Measurements from ENCODE around the gene PER3. TPM values are rescaled to one million over a fixed set of nuclear protein-coding genes. Genes with fewer than 3 reads are reported as not detected.

The PER3 gene
- total and polyA plus RNA-seq, 7 experiments from 2014 or later, result 2.2 to 10.4 (median 4.6) TPM

DNA sequence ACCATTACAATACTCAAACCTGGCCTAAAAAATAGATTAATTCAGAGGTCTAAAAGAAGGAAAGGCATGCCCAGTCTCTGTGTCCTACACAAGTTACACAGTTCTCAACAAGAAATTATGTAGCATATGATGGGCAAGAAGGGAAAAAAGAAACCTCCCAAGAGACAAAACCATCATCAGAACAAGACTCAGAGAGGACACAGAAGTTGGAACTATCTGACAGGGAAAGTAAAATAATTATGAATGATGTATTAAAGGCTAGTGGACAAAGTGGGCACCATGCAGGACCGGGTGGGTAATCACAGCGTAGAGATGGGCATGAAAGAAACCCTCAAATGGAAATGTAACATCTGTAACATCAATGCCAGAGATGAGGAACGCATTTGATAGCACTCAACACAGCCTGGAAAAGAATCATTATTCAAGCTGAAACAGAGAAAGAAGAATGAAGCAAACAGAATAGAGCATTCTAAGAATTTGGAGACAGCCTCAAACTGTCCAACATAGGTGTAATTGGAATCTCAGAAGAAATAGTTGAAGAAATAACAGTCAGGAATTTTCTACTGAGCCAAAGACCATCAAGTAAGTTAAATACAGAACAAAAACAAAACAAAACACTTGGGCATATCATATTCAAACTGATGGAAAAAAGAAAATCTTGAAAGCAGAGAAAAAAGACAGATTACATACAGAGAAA lies 29.7 kb downstream of the PER3 start:
- peaks cover 0 to 27% (median 0%) of the 10 kb centered on the region in 3 experiments for H3K36me3 ChIP-seq (ENCODE audit: control insufficient read depth in 2 of 3, insufficient read depth in 3 of 3, low read length in 3 of 3)
- no peaks in the 10 kb centered on the region for H3K27me3 ChIP-seq (ENCODE audit: control insufficient read depth in 2 of 2, insufficient read depth in 2 of 2, low read length in 2 of 2)
- intact Hi-C loops (cut with micrococcal nuclease), result no loop called here
- ATAC-seq, result no peak
- no peak overlapping the region for H3K27ac ChIP-seq (ENCODE audit: low read depth, low read length)
- H3K27me3 Mint-ChIP-seq, result no peaks in the 10 kb centered on the region
- CTCF ChIA-PET, result no interaction called here
- H3K36me3 Mint-ChIP-seq, result peaks cover 14 to 52% (median 36%) of the 10 kb centered on the region in 5 donors
- peaks cover 0 to 10% (median 0%) of the 10 kb centered on the region in 3 experiments for H3K9me3 ChIP-seq (ENCODE audit: control insufficient read depth in 2 of 3, low read length in 3 of 3)
- no peak overlapping the region for H3K4me3 Mint-ChIP-seq
- no peak overlapping the region for H3K27ac Mint-ChIP-seq
- no peaks in the 10 kb centered on the region for H3K4me1 Mint-ChIP-seq
- H3K4me3 ChIP-seq (ENCODE audit: low read length), result no peak overlapping the region
- no peak for DNase-seq
- H3K9me3 Mint-ChIP-seq, result peaks cover 8 to 24% (median 15%) of the 10 kb centered on the region in 11 donors
- POLR2A ChIA-PET, result no interaction called here
- H3K4me1 ChIP-seq (ENCODE audit: control insufficient read depth in 2 of 2, insufficient read depth in 2 of 2, low read length in 2 of 2), result no peaks in the 10 kb centered on the region

DNA sequence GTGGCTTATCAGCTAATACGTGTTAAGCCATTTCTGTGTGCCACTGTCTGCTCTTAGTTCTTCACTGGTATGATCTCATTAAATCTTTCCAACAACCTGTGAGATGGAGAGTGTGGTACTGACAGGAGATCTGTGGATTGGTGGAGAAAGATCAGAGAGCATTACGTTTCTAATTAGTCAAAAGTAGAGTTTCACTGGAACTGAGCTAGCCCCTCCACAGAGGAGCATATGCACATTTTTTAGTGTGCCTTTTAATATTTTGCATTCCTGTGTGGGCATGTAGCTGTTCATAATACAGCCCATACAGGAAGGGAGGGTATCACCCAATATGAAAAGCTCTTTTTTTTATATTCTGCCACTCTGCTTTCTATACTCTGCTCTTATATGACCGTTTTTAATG lies 37.2 kb downstream of the PER3 start:
- H3K4me3 Mint-ChIP-seq, result no peak overlapping the region

DNA sequence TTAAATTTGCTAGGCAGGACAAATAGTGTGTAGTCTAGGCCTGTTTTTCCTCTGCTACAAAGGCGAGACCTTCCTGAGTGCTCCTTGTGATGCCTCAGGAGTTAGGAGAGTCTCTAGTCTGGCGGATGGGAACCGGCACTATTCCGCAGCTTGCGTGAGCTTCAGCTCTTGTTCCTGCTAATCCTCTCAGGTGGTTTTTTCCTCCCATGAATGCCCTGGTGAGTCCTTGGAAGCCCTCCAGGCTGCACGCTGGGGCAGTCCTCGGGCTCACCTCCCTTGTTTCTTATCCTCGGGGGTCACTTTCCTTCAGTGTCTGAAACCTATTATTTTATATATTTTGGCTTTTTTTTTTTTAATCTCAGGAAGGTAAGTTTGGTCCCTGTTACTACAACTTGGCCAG lies 40.6 kb downstream of the PER3 start:
- H3K27me3 ChIP-seq (ENCODE audit: control insufficient read depth in 2 of 2, insufficient read depth in 2 of 2, low read length in 2 of 2), result no peaks in the 10 kb centered on the region
- no peak overlapping the region for H3K4me3 ChIP-seq (ENCODE audit: low read length)
- POLR2A ChIA-PET, result no interaction called here
- no peaks in the 10 kb centered on the region for H3K4me1 ChIP-seq (ENCODE audit: control insufficient read depth in 2 of 2, insufficient read depth in 2 of 2, low read length in 2 of 2)
- no peaks in the 10 kb centered on the region for H3K9me3 Mint-ChIP-seq
- no peaks in the 10 kb centered on the region for H3K9me3 ChIP-seq (ENCODE audit: control insufficient read depth in 2 of 3, low read length in 3 of 3)
- CTCF ChIA-PET, result no interaction called here
- intact Hi-C loops (cut with micrococcal nuclease), result no loop called here
- no peak overlapping the region for H3K4me3 Mint-ChIP-seq
- peaks cover 0 to 9% (median 0%) of the 10 kb centered on the region in 7 donors for H3K4me1 Mint-ChIP-seq
- H3K36me3 ChIP-seq (ENCODE audit: control insufficient read depth in 2 of 3, insufficient read depth in 3 of 3, low read length in 3 of 3), result peaks cover 0 to 19% (median 0%) of the 10 kb centered on the region in 3 experiments
- DNase-seq (no peak), ATAC-seq (no peak)
- no peaks in the 10 kb centered on the region for H3K27me3 Mint-ChIP-seq
- peaks cover 2 to 49% (median 36%) of the 10 kb centered on the region in 5 donors for H3K36me3 Mint-ChIP-seq
- no peak overlapping the region for H3K27ac ChIP-seq (ENCODE audit: low read depth, low read length)
- no peak overlapping the region for H3K27ac Mint-ChIP-seq

More for the DNA sequence above, 37.2 kb downstream of the PER3 start:
- H3K9me3 ChIP-seq (ENCODE audit: control insufficient read depth in 2 of 3, low read length in 3 of 3), result no peaks in the 10 kb centered on the region
- peaks cover 0 to 18% (median 0%) of the 10 kb centered on the region in 3 experiments for H3K36me3 ChIP-seq (ENCODE audit: control insufficient read depth in 2 of 3, insufficient read depth in 3 of 3, low read length in 3 of 3)
- Mint-ChIP-seq H3K9me3 (no peaks in the 10 kb centered on the region), H3K27ac (no peak overlapping the region), H3K27me3 (no peaks in the 10 kb centered on the region), H3K4me1 (peaks cover 0 to 3% (median 0%) of the 10 kb centered on the region in 7 donors), H3K36me3 (peaks cover 0 to 40% (median 32%) of the 10 kb centered on the region in 5 donors)
- H3K27ac ChIP-seq (ENCODE audit: low read depth, low read length), result no peak overlapping the region
- ChIA-PET CTCF (no interaction called here), POLR2A (no interaction called here)
- H3K27me3 ChIP-seq (ENCODE audit: control insufficient read depth in 2 of 2, insufficient read depth in 2 of 2, low read length in 2 of 2), result no peaks in the 10 kb centered on the region
- ATAC-seq, result no peak
- DNase-seq, result no peak
- intact Hi-C loops (cut with micrococcal nuclease), result no loop called here
- H3K4me3 ChIP-seq (ENCODE audit: low read length), result no peak overlapping the region
- no peaks in the 10 kb centered on the region for H3K4me1 ChIP-seq (ENCODE audit: control insufficient read depth in 2 of 2, insufficient read depth in 2 of 2, low read length in 2 of 2)

DNA sequence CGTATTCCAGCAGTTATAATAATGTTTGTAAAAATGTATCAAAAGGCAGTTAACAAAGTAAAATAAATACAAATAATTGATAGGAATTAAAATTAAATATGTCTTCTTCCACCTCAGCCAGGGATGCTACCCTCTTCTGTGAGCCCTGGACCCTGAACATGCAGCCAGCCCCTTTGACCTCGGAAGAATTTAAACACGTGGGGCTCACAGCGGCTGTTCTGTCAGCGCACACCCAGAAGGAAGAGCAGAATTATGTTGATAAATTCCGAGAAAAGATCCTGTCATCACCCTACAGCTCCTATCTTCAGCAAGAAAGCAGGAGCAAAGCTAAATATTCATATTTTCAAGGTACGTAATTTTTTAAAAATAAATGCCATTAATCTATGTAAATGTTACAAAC lies 42.3 kb downstream of the PER3 start:
- ChIA-PET CTCF (no interaction called here), POLR2A (no interaction called here)
- H3K27ac Mint-ChIP-seq, result peak overlapping the region in 3 of 9 donors; percentile 81 to 90 (median 86)

DNA sequence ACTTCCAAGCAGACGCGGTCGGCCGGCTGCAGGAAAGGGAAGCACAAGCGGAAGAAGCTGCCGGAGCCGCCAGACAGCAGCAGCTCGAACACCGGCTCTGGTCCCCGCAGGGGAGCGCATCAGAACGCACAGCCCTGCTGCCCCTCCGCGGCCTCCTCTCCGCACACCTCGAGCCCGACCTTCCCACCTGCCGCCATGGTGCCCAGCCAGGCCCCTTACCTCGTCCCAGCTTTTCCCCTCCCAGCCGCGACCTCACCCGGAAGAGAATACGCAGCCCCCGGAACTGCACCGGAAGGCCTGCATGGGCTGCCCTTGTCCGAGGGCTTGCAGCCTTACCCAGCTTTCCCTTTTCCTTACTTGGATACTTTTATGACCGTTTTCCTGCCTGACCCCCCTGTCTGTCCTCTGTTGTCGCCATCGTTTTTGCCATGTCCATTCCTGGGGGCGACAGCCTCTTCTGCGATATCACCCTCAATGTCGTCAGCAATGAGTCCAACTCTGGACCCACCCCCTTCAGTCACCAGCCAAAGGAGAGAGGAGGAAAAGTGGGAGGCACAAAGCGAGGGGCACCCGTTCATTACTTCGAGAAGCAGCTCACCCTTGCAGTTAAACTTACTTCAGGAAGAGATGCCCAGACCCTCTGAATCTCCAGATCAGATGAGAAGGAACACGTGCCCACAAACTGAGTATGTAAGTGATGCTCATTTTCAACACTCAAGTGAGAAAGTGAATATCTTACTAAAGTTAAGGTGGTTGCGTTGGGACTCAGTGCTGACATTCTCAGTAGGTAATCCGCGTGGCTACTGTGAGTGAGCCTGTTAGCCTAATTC lies 43.2 kb downstream of the PER3 start:
- ATAC-seq (peak; percentile 63), DNase-seq (peak in 7 of 9 donors; percentile 5 to 48 (median 16))
- peaks cover 0 to 21% (median 0%) of the 10 kb centered on the region in 3 experiments for H3K36me3 ChIP-seq (ENCODE audit: control insufficient read depth in 2 of 3, insufficient read depth in 3 of 3, low read length in 3 of 3)
- no peaks in the 10 kb centered on the region for H3K4me1 ChIP-seq (ENCODE audit: control insufficient read depth in 2 of 2, insufficient read depth in 2 of 2, low read length in 2 of 2)
- Mint-ChIP-seq H3K4me1 (peaks cover 0 to 9% (median 4%) of the 10 kb centered on the region in 7 donors), H3K9me3 (no peaks in the 10 kb centered on the region), H3K27ac (peak overlapping the region; percentile 75 to 97 (median 86)), H3K4me3 (peak overlapping the region; percentile 76 to 97 (median 85)), H3K27me3 (no peaks in the 10 kb centered on the region), H3K36me3 (peaks cover 2 to 38% (median 20%) of the 10 kb centered on the region in 5 donors)
- intact Hi-C loops (cut with micrococcal nuclease), result no loop called here
- ChIA-PET CTCF (no interaction called here), POLR2A (no interaction called here)
- H3K27me3 ChIP-seq (ENCODE audit: control insufficient read depth in 2 of 2, insufficient read depth in 2 of 2, low read length in 2 of 2), result no peaks in the 10 kb centered on the region
- H3K27ac ChIP-seq (ENCODE audit: low read depth, low read length), result peak overlapping the region; percentile 49
- peak overlapping the region; percentile 23 for H3K4me3 ChIP-seq (ENCODE audit: low read length)
- H3K9me3 ChIP-seq (ENCODE audit: control insufficient read depth in 2 of 3, low read length in 3 of 3), result no peaks in the 10 kb centered on the region

More for the DNA sequence above, 42.3 kb downstream of the PER3 start:
- H3K27ac ChIP-seq (ENCODE audit: low read depth, low read length), result no peak overlapping the region
- DNase-seq (no peak), ATAC-seq (no peak)
- peaks cover 0 to 9% (median 0%) of the 10 kb centered on the region in 7 donors for H3K4me1 Mint-ChIP-seq
- H3K27me3 Mint-ChIP-seq, result no peaks in the 10 kb centered on the region
- H3K4me1 ChIP-seq (ENCODE audit: control insufficient read depth in 2 of 2, insufficient read depth in 2 of 2, low read length in 2 of 2), result no peaks in the 10 kb centered on the region
- H3K36me3 Mint-ChIP-seq, result peaks cover 2 to 43% (median 27%) of the 10 kb centered on the region in 5 donors
- H3K36me3 ChIP-seq (ENCODE audit: control insufficient read depth in 2 of 3, insufficient read depth in 3 of 3, low read length in 3 of 3), result peaks cover 0 to 21% (median 0%) of the 10 kb centered on the region in 3 experiments
- no peak overlapping the region for H3K4me3 ChIP-seq (ENCODE audit: low read length)
- no peaks in the 10 kb centered on the region for H3K9me3 Mint-ChIP-seq
- intact Hi-C loops (cut with micrococcal nuclease), result no loop called here
- H3K4me3 Mint-ChIP-seq, result peak overlapping the region in 9 of 10 donors; percentile 31 to 97 (median 84)
- no peaks in the 10 kb centered on the region for H3K27me3 ChIP-seq (ENCODE audit: control insufficient read depth in 2 of 2, insufficient read depth in 2 of 2, low read length in 2 of 2)
- H3K9me3 ChIP-seq (ENCODE audit: control insufficient read depth in 2 of 3, low read length in 3 of 3), result no peaks in the 10 kb centered on the region

DNA sequence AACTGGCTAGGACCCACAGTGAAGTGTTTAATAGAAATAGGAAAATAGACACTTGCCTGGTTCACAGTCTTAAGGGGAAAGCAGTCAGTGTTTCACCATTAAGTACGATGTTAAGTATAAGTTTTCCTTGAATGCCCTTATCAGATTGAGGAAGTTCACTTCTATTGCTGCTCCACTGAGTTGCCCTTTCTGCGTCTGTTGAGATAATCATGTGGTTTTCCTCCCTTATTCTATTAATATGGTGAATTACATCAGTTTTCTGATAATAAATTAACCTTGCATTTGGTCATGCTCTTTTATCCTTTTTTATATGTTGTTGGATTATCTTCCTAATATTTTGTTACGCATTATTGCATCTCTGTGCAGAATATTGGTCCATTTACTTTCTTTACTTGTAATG lies 47.4 kb downstream of the PER3 start:
- no peaks in the 10 kb centered on the region for H3K27me3 Mint-ChIP-seq
- Histone ChIP-seq H3K4me1 (ENCODE audit: control insufficient read depth in 2 of 2, insufficient read depth in 2 of 2, low read length in 2 of 2) (no peaks in the 10 kb centered on the region), H3K9me3 (ENCODE audit: control insufficient read depth in 2 of 3, low read length in 3 of 3) (no peaks in the 10 kb centered on the region), H3K36me3 (ENCODE audit: control insufficient read depth in 2 of 3, insufficient read depth in 3 of 3, low read length in 3 of 3) (peaks cover 0 to 31% (median 0%) of the 10 kb centered on the region in 3 experiments), H3K4me3 (ENCODE audit: low read length) (no peak overlapping the region), H3K27me3 (ENCODE audit: control insufficient read depth in 2 of 2, insufficient read depth in 2 of 2, low read length in 2 of 2) (no peaks in the 10 kb centered on the region), H3K27ac (ENCODE audit: low read depth, low read length) (no peak overlapping the region)
- peaks cover 0 to 3% (median 0%) of the 10 kb centered on the region in 11 donors for H3K9me3 Mint-ChIP-seq
- ChIA-PET CTCF (no interaction called here), POLR2A (no interaction called here)
- H3K4me3 Mint-ChIP-seq, result no peak overlapping the region
- no peak for DNase-seq
- no peak for ATAC-seq
- no peak overlapping the region for H3K27ac Mint-ChIP-seq
- peaks cover 0 to 9% (median 4%) of the 10 kb centered on the region in 7 donors for H3K4me1 Mint-ChIP-seq
- peaks cover 7 to 45% (median 32%) of the 10 kb centered on the region in 5 donors for H3K36me3 Mint-ChIP-seq
- intact Hi-C loops (cut with micrococcal nuclease), result no loop called here
